Astrocyte (in vitro differentiated cells and primary cell): ENCODE measurements around the gene PRAC1.

Experiments used
- EZH2 ChIP-seq: IDR thresholded peaks from 2 replicates; pipeline ENCODE4 v1.6.1; 2012; ENCODE audit warnings: mild to moderate bottlenecking, low read length, inconsistent platforms; ENCODE audit not compliant: insufficient read depth
- TF ChIP-seq, protein P1 (sequence below): IDR thresholded peaks from 2 replicates; pipeline ENCODE4 v1.5.1; 2011; ENCODE audit warnings: low read depth, mild to moderate bottlenecking, inconsistent platforms, low read length, moderate library complexity; ENCODE audit not compliant: insufficient read depth

DNA sequence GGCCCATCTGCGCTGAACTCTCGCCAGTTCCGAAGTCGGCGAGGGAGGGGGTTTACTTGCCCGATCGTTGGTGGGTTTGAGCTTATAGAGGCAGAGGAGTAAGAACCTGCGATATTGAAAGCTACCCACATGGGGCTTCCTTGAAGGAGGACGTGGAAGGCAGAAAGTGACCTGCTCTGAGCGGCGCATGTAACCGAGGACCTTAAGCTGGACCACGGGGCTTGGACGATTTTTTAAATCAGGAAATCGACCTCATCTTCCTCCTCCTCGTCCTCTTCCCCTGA is 2.6 kb upstream of the PRAC1 start:
- TF ChIP-seq, protein P1, sequence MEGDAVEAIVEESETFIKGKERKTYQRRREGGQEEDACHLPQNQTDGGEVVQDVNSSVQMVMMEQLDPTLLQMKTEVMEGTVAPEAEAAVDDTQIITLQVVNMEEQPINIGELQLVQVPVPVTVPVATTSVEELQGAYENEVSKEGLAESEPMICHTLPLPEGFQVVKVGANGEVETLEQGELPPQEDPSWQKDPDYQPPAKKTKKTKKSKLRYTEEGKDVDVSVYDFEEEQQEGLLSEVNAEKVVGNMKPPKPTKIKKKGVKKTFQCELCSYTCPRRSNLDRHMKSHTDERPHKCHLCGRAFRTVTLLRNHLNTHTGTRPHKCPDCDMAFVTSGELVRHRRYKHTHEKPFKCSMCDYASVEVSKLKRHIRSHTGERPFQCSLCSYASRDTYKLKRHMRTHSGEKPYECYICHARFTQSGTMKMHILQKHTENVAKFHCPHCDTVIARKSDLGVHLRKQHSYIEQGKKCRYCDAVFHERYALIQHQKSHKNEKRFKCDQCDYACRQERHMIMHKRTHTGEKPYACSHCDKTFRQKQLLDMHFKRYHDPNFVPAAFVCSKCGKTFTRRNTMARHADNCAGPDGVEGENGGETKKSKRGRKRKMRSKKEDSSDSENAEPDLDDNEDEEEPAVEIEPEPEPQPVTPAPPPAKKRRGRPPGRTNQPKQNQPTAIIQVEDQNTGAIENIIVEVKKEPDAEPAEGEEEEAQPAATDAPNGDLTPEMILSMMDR, result no peak
- no peak for TF ChIP-seq EZH2
